ENCODE results near the gene RBM19. TPM values are rescaled to one million over a fixed set of nuclear protein-coding genes. Genes with fewer than 3 reads are reported as not detected.

The RBM19 gene
- total RNA-seq, 1 experiment from 2014 or later: 29.2 TPM

DNA sequence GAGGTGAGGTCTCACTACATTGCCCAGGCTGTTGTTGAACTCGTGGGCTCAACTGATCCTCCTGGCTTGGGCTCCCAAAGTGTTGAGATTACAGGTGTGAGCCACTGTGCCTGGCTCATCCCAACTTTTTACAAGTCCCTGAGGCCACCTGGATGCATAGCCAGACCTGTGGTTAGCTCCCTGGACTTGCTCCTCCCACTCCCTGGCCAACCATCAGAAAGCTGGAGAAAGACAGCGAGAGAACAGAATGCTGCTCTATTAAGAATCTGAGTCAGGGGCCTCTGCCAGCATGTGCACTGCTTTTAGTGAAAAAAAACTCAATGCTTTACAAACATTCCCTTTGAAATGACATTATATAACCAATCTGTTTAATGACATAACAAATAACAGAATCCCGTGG, 78.2 kb downstream of the RBM19 start:
- BruUV-seq (replicated peaks): no TSS peak
- ChIA-PET POLR2A (no interaction called here), CTCF (no interaction called here)
- TF ChIP-seq, protein P1, sequence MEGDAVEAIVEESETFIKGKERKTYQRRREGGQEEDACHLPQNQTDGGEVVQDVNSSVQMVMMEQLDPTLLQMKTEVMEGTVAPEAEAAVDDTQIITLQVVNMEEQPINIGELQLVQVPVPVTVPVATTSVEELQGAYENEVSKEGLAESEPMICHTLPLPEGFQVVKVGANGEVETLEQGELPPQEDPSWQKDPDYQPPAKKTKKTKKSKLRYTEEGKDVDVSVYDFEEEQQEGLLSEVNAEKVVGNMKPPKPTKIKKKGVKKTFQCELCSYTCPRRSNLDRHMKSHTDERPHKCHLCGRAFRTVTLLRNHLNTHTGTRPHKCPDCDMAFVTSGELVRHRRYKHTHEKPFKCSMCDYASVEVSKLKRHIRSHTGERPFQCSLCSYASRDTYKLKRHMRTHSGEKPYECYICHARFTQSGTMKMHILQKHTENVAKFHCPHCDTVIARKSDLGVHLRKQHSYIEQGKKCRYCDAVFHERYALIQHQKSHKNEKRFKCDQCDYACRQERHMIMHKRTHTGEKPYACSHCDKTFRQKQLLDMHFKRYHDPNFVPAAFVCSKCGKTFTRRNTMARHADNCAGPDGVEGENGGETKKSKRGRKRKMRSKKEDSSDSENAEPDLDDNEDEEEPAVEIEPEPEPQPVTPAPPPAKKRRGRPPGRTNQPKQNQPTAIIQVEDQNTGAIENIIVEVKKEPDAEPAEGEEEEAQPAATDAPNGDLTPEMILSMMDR (IDR thresholded peaks at IDR 0.05; ENCODE audit: unreplicated experiment): no peak
- no peaks in the 10 kb centered on the region for H3K9me3 Mint-ChIP-seq (ENCODE audit: unreplicated experiment)
- intact Hi-C loops (cut with micrococcal nuclease): no loop called here
- H3K36me3 Mint-ChIP-seq (ENCODE audit: insufficient read depth, unreplicated experiment): peaks cover 25% of the 10 kb centered on the region
- H3K4me1 Mint-ChIP-seq (ENCODE audit: insufficient read depth, unreplicated experiment): no peaks in the 10 kb centered on the region
- H3K4me3 Mint-ChIP-seq (ENCODE audit: unreplicated experiment): no peak overlapping the region
- H3K27me3 Mint-ChIP-seq (ENCODE audit: insufficient read depth, unreplicated experiment): no peaks in the 10 kb centered on the region
- no peak for DNase-seq (ENCODE audit: unreplicated experiment)
- H3K27ac Mint-ChIP-seq (ENCODE audit: low read depth, unreplicated experiment): no peak overlapping the region

DNA sequence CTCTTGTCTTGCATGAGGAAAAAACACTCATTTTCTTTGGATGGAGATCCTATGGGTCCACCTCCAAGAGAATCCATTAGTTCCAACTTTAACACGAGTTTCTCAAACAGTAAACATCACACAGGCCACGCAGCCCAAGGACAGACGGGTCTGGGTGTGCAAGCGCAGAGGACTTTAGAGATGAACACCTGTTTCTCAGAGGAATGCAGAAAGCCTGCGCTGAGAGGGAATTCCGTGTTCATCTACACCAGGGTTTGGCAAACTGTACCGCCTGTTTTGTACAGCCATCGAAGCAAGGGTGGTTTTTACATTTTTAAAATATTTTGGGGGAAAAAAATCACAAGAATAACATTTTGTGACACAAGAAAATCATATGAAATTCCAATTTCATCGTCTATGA, 79.4 kb downstream of the RBM19 start:
- Mint-ChIP-seq H3K27ac (ENCODE audit: low read depth, unreplicated experiment) (no peak overlapping the region), H3K36me3 (ENCODE audit: insufficient read depth, unreplicated experiment) (peaks cover 32% of the 10 kb centered on the region), H3K4me3 (ENCODE audit: unreplicated experiment) (no peak overlapping the region), H3K4me1 (ENCODE audit: insufficient read depth, unreplicated experiment) (no peaks in the 10 kb centered on the region), H3K27me3 (ENCODE audit: insufficient read depth, unreplicated experiment) (no peaks in the 10 kb centered on the region), H3K9me3 (ENCODE audit: unreplicated experiment) (no peaks in the 10 kb centered on the region)
- TF ChIP-seq, protein P1 (IDR thresholded peaks at IDR 0.05; ENCODE audit: unreplicated experiment): no peak
- no TSS peak for BruUV-seq (replicated peaks)
- no peak for DNase-seq (ENCODE audit: unreplicated experiment)
- ChIA-PET POLR2A (no interaction called here), CTCF (interaction anchor here (1.2 kb wide), 1 partner anchor 425 kb away, joined by 3 read pairs; no protein-coding TSS in a partner anchor)
- intact Hi-C loops (cut with micrococcal nuclease): no loop called here

DNA sequence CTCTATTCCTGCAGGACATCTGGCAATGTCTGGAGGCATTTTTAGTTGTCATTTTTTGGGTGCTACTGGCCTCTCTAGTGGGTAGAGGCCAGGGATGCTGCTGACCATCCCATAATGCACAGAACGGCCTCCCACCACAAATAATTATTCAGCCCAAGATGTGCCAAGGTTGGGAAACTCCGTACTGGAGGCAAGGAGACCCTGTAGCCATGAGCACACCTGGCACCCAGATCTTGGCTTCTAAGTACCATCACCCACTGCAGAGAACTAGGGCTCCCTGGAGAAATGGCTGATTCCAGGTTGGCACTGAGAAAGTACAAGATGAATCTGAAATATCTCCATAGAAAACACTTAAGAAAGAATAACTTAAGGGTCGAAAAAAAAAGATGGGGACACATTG, 81.7 kb downstream of the RBM19 start:
- Mint-ChIP-seq H3K27me3 (ENCODE audit: insufficient read depth, unreplicated experiment) (no peaks in the 10 kb centered on the region), H3K36me3 (ENCODE audit: insufficient read depth, unreplicated experiment) (peaks cover 37% of the 10 kb centered on the region), H3K9me3 (ENCODE audit: unreplicated experiment) (no peaks in the 10 kb centered on the region), H3K27ac (ENCODE audit: low read depth, unreplicated experiment) (no peak overlapping the region), H3K4me1 (ENCODE audit: insufficient read depth, unreplicated experiment) (no peaks in the 10 kb centered on the region), H3K4me3 (ENCODE audit: unreplicated experiment) (no peak overlapping the region)
- no peak for DNase-seq (ENCODE audit: unreplicated experiment)
- ChIA-PET POLR2A (no interaction called here), CTCF (no interaction called here)
- intact Hi-C loops (cut with micrococcal nuclease): no loop called here
- no TSS peak for BruUV-seq (replicated peaks)
- TF ChIP-seq, protein P1 (IDR thresholded peaks at IDR 0.05; ENCODE audit: unreplicated experiment): no peak

DNA sequence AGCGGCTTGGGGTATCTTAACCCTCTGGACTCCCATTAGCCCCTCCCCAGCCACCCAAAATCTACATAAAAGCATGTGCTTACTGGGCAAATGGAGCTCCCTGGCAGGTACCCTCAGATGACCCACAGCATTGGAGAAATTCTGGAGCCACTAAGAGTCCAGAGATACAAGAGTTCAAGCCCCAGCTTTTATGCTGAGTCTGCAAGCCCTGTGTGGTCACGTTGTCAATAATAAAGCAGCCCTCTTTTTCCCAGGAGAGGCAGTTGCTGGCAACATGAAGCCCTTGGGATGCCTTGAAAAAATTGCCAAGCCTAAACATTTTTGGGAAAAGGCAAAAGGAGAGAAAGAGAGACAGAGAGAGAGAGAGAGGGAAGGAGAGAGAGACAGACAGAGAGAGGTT, 83.4 kb downstream of the RBM19 start:
- H3K4me3 Mint-ChIP-seq (ENCODE audit: unreplicated experiment): no peak overlapping the region
- TF ChIP-seq, protein P1 (IDR thresholded peaks at IDR 0.05; ENCODE audit: unreplicated experiment): no peak
- intact Hi-C loops (cut with micrococcal nuclease): no loop called here
- ChIA-PET CTCF (interaction anchor here (0.6 kb wide), 1 partner anchor 35 kb away, joined by 4 read pairs; no protein-coding TSS in a partner anchor), POLR2A (interaction anchor here (0.9 kb wide), 1 partner anchor 13 kb away, joined by 3 read pairs; no protein-coding TSS in a partner anchor)
- H3K27me3 Mint-ChIP-seq (ENCODE audit: insufficient read depth, unreplicated experiment): no peaks in the 10 kb centered on the region
- no TSS peak for BruUV-seq (replicated peaks)
- no peaks in the 10 kb centered on the region for H3K9me3 Mint-ChIP-seq (ENCODE audit: unreplicated experiment)
- H3K36me3 Mint-ChIP-seq (ENCODE audit: insufficient read depth, unreplicated experiment): peaks cover 39% of the 10 kb centered on the region
- H3K27ac Mint-ChIP-seq (ENCODE audit: low read depth, unreplicated experiment): no peak overlapping the region
- no peaks in the 10 kb centered on the region for H3K4me1 Mint-ChIP-seq (ENCODE audit: insufficient read depth, unreplicated experiment)
- DNase-seq (ENCODE audit: unreplicated experiment): no peak
